Esophagus squamous epithelium (tissue), 4 donors: Measurements from ENCODE around the gene MKS1.

Experiments
- CTCF ChIP-seq, 6 experiments: fragments of 450-650 bp in 4 of 6; fragments of 200-600 bp in 2 of 6; sonication (generic) in 2 of 6; IDR thresholded peaks; one replicate each; pipeline ENCODE4 v1.5.1; 2016 to 2019; ENCODE audit warnings: antibody characterized with exemption in 6 of 6, mild to moderate bottlenecking in 4 of 6, moderate library complexity in 4 of 6
- POLR2A ChIP-seq, 4 donors: fragments of 450-650 bp; IDR thresholded peaks; one replicate each; pipeline ENCODE4 v1.6.1; 2017; ENCODE audit warnings: antibody characterized with exemption in 4 of 4, mild to moderate bottlenecking in 4 of 4, moderate library complexity in 3 of 4

DNA sequence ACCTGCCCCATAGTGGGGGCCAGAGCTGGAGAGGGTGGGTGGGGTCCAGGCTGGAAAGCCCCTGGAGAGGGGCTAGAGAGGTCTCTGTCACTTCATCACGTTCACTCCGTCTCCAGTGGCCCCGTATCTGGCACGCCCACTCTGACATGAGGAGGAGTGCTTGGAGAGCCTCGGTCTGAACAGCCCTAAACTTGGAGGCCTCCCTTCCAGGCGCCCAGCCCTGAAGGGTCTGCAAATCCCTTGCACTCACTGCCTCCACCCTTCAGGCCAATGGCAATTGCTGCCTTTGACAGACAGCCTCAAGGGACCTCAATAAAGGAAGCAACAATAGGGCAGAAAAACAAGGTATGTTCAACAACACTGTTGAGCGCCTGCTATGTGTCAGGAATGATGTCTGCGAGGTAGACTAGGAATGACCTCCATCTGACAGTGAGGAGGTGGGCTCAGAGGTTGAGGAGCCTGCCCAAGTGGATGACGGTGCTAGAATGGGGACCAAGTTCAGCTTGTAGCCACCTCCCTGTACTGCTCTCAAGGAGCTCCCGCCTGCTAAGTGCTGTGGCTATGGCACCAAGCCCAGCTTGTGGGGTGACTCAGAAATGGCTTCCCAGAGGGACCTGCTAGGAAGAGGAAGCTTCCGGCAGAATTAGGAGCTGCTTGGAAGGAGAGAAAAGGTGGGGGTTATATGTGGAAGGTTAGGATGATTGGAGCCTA, 29.5 kb downstream of the MKS1 start:
- no peak for TF ChIP-seq POLR2A (IDR thresholded peaks at IDR 0.05)
- TF ChIP-seq CTCF (IDR thresholded peaks at IDR 0.05) = no peak
